B cell (primary cell): Measurements from ENCODE around the gene HSD17B12. TPM values are rescaled to one million over a fixed set of nuclear protein-coding genes. Genes with fewer than 3 reads are reported as not detected.

Source experiments
- ATAC-seq: fragments of 200-7000 bp; cut with Tn5 transposase; one replicate; pipeline ENCODE4 v1.10.0; 2021; ENCODE audit warnings: low read depth, mild to moderate bottlenecking, moderate number of reproducible peaks, moderate library complexity
- CTCF ChIA-PET: fragments of 350-600 bp; sonication (Branson Sonifier 250); formaldehyde crosslinking; loops from one replicate; lab custom pipeline; 2021; ENCODE audit warnings: antibody characterized with exemption, inconsistent platforms; lab: Charles Lee
- POLR2A ChIA-PET: fragments of 350-600 bp; sonication (Branson Sonifier 250); formaldehyde crosslinking; loops from one replicate; lab custom pipeline; 2021; ENCODE audit warnings: antibody characterized with exemption; lab: Charles Lee
- DNase-seq: peaks from one replicate; pipeline ENCODE4 v3.0.0; 2013
- H2AFZ ChIP-seq: 2 replicates; pipeline ENCODE4 v1.6.1; 2012; ENCODE audit warnings: mild to moderate bottlenecking, low read depth, low read length; ENCODE audit not compliant: insufficient read depth, poor library complexity, severe bottlenecking
- H3K27ac ChIP-seq, 2 donors: 1 replicate in 1 of 2; 2 replicates in 1 of 2; pipeline ENCODE4 v1.5.1; 2012 to 2013; ENCODE audit warnings: low read length in 2 of 2, mild to moderate bottlenecking in 2 of 2, moderate library complexity in 1 of 2
- H3K27me3 ChIP-seq, 4 experiments: fragments of 200-600 bp in 1 of 4; sonication (generic) in 1 of 4; replicated peaks in 1 of 4; 1 replicate in 2 of 4; 2 replicates in 2 of 4; pipeline versions ENCODE4 v1.6.1 to v1.7.0; 2013 to 2016; ENCODE audit warnings: low read length in 3 of 4, mild to moderate bottlenecking in 2 of 4, mixed read lengths in 1 of 4, moderate library complexity in 1 of 4; ENCODE audit not compliant: insufficient read depth in 4 of 4, control insufficient read depth in 3 of 4; ENCODE audit errors: control extremely low read depth in 1 of 4
- H3K36me3 ChIP-seq, 2 experiments: replicated peaks in 1 of 2; 1 replicate in 1 of 2; 2 replicates in 1 of 2; pipeline versions ENCODE4 v1.6.1 to v1.7.1; 2013; ENCODE audit warnings: low read length in 1 of 2; ENCODE audit not compliant: insufficient read depth in 2 of 2, control insufficient read depth in 1 of 2; ENCODE audit errors: control extremely low read depth in 1 of 2, extremely low read depth in 1 of 2
- H3K4me1 ChIP-seq, 2 donors: fragments of 200-600 bp in 1 of 2; sonication (generic) in 1 of 2; 1 replicate in 1 of 2; 2 replicates in 1 of 2; pipeline versions ENCODE4 v1.5.1 to v1.6.1; 2013 to 2017; ENCODE audit warnings: low read length in 2 of 2; ENCODE audit not compliant: control insufficient read depth in 2 of 2, insufficient read depth in 2 of 2
- H3K4me2 ChIP-seq: replicated peaks from 2 replicates; pipeline ENCODE3; 2012; ENCODE audit warnings: mild to moderate bottlenecking, low read depth, low read length; ENCODE audit not compliant: poor library complexity, severe bottlenecking
- H3K4me3 ChIP-seq, 5 experiments: fragments of 200-600 bp in 1 of 5; sonication (generic) in 1 of 5; 1 replicate in 3 of 5; 2 replicates in 2 of 5; pipeline versions ENCODE4 v1.5.1 to v1.7.0; 2011 to 2016; ENCODE audit warnings: low read length in 4 of 5, mild to moderate bottlenecking in 4 of 5, low read depth in 2 of 5, control low read depth in 1 of 5, moderate library complexity in 1 of 5; ENCODE audit not compliant: insufficient read depth in 1 of 5; ENCODE audit errors: control extremely low read depth in 1 of 5, extremely low read depth in 1 of 5
- H3K79me2 ChIP-seq: fragments of 200-600 bp; sonication (generic); one replicate; pipeline ENCODE4 v1.6.0; 2016; ENCODE audit warnings: low read length; ENCODE audit not compliant: control insufficient read depth, insufficient read depth
- H3K9ac ChIP-seq: fragments of 200-600 bp; sonication (generic); 2 replicates; pipeline ENCODE4 v1.6.1; 2017; ENCODE audit warnings: mild to moderate bottlenecking, low read length, moderate library complexity
- H3K9me3 ChIP-seq, 3 donors: one replicate each; pipeline versions ENCODE4 v1.6.1 to v1.7.1; 2013; ENCODE audit warnings: low read length in 2 of 3; ENCODE audit not compliant: control insufficient read depth in 2 of 3, insufficient read depth in 1 of 3; ENCODE audit errors: control extremely low read depth in 1 of 3
- H4K20me1 ChIP-seq: 2 replicates; pipeline ENCODE4 v1.6.0; 2012; ENCODE audit warnings: mild to moderate bottlenecking, low read length; ENCODE audit not compliant: insufficient read depth, control insufficient read depth, poor library complexity, severe bottlenecking
- H3K27ac Mint-ChIP-seq: one replicate; pipeline ENCODE4 v1.8.0; 2021; ENCODE audit warnings: mixed read lengths
- H3K27me3 Mint-ChIP-seq: one replicate; pipeline ENCODE4 v1.8.0; 2021; ENCODE audit warnings: mixed read lengths
- H3K4me1 Mint-ChIP-seq: one replicate; pipeline ENCODE4 v1.8.0; 2021; ENCODE audit warnings: mixed read lengths
- H3K4me3 Mint-ChIP-seq: one replicate; pipeline ENCODE4 v1.8.0; 2021; ENCODE audit warnings: mixed read lengths
- H3K9me3 Mint-ChIP-seq: one replicate; pipeline ENCODE4 v1.8.0; 2022; ENCODE audit warnings: mixed read lengths; ENCODE audit not compliant: insufficient read depth
- CTCF ChIP-seq: fragments of 200-600 bp; IDR thresholded peaks from one replicate; pipeline ENCODE4 v1.8.0; 2022; ENCODE audit warnings: antibody characterized with exemption, mild to moderate bottlenecking
- EZH2 ChIP-seq: IDR thresholded peaks from 2 replicates; pipeline ENCODE4 v1.6.1; 2012; ENCODE audit warnings: borderline replicate concordance, low read depth, mild to moderate bottlenecking, moderate library complexity, low read length; ENCODE audit not compliant: insufficient read depth, poor library complexity, severe bottlenecking
- WGBS: methylation state at CpG from one replicate; pipeline ENCODE4 v1.1.5; 2013; ENCODE audit warnings: missing lambda C conversion rate; ENCODE audit not compliant: insufficient coverage; 5-methylcytosine and 5-hydroxymethylcytosine counted together
- intact Hi-C: fragments of 100-400 bp; cut with micrococcal nuclease; formaldehyde crosslinking; loops from one replicate; pipeline ENCODE4 v1.10.0; 2022
- polyA plus RNA-seq: library from polyadenylated mRNA; depleted of rRNA; stranded (reverse); fragments of >200 nt; gene quantifications from 2 replicates; pipeline ENCODE4 v1.2.3, GENCODE V29; 2012
- total RNA-seq, 2 donors: library from RNA; stranded (reverse); fragments of 120-200 nt in 1 of 2; gene quantifications; 1 replicate in 1 of 2; 2 replicates in 1 of 2; pipeline versions ENCODE4 v1.2.3 to v1.2.4, GENCODE V29; 2013 to 2022

Gene HSD17B12
- total and polyA plus RNA-seq, 2 donors (not counting 1 experiment from before 2014, with no cell fraction given) = 13.1 to 34.6 TPM

GRCh38 chr11:43738600-43739409 lies 58.3 kb downstream of the HSD17B12 start:
- no peaks in the 10 kb centered on the region for H3K27me3 ChIP-seq
- H3K9me3 ChIP-seq = peaks cover 3 to 9% (median 8%) of the 10 kb centered on the region in 3 donors
- no peak for TF ChIP-seq CTCF
- no peak for TF ChIP-seq EZH2
- no peak overlapping the region for H2AFZ ChIP-seq
- intact Hi-C loops = no loop called here
- ChIA-PET POLR2A (no interaction called here), CTCF (no interaction called here)
- H3K36me3 ChIP-seq = peaks cover 6% of the 10 kb centered on the region in 2 experiments
- H3K9ac ChIP-seq = no peak overlapping the region
- Mint-ChIP-seq H3K27ac (no peak overlapping the region), H3K27me3 (no peaks in the 10 kb centered on the region), H3K4me3 (no peak overlapping the region), H3K9me3 (peaks cover 5% of the 10 kb centered on the region), H3K4me1 (peaks cover 27% of the 10 kb centered on the region)
- H4K20me1 ChIP-seq = no peaks in the 10 kb centered on the region
- H3K4me2 ChIP-seq = no peak overlapping the region
- WGBS = 91% methylated on average over 2 of the region's 6 CpGs
- peaks cover 7% of the 10 kb centered on the region for H3K79me2 ChIP-seq
- no peak overlapping the region for H3K27ac ChIP-seq
- ATAC-seq = no peak
- H3K4me3 ChIP-seq = no peak overlapping the region
- H3K4me1 ChIP-seq = peaks cover 0 to 14% of the 10 kb centered on the region in 2 donors
- DNase-seq = no peak

GRCh38 chr11:43746670-43747069 lies 66.1 kb downstream of the HSD17B12 start:
- ChIA-PET CTCF (no interaction called here), POLR2A (no interaction called here)
- no peaks in the 10 kb centered on the region for H3K4me1 ChIP-seq
- no peak overlapping the region for H3K4me3 Mint-ChIP-seq
- H3K79me2 ChIP-seq = no peaks in the 10 kb centered on the region
- H3K27ac ChIP-seq = no peak overlapping the region
- no peak overlapping the region for H3K27ac Mint-ChIP-seq
- no peaks in the 10 kb centered on the region for H3K4me1 Mint-ChIP-seq
- peaks cover 5% of the 10 kb centered on the region for H3K9me3 Mint-ChIP-seq
- H4K20me1 ChIP-seq = no peaks in the 10 kb centered on the region
- peaks cover 1 to 12% (median 7%) of the 10 kb centered on the region in 3 donors for H3K9me3 ChIP-seq
- H3K4me2 ChIP-seq = no peak overlapping the region
- intact Hi-C loops = no loop called here
- H2AFZ ChIP-seq = no peak overlapping the region
- no peak for DNase-seq
- no peaks in the 10 kb centered on the region for H3K27me3 ChIP-seq
- TF ChIP-seq EZH2 (no peak), CTCF (no peak)
- no peak for ATAC-seq
- no peak overlapping the region for H3K4me3 ChIP-seq
- peaks cover 6 to 10% of the 10 kb centered on the region in 2 experiments for H3K36me3 ChIP-seq
- no peak overlapping the region for H3K9ac ChIP-seq
- WGBS = 100% methylated on average over 2 of the region's 3 CpGs
- H3K27me3 Mint-ChIP-seq = no peaks in the 10 kb centered on the region
